H1 (cell line): Measurements from ENCODE around the gene DRAP1. TPM values are rescaled to one million over a fixed set of nuclear protein-coding genes. Genes with fewer than 3 reads are reported as not detected.

Experiments
- CTCF ChIA-PET: fragments of 300-600 bp; sonication (Branson Sonifier 250); formaldehyde crosslinking; loops from one replicate; lab custom pipeline; 2021; ENCODE audit not compliant: partially characterized antibody; lab: Charles Lee
- POLR2A ChIA-PET: fragments of 300-600 bp; sonication (Branson Sonifier 250); formaldehyde crosslinking; loops from one replicate; lab custom pipeline; 2021; ENCODE audit warnings: inconsistent platforms; ENCODE audit not compliant: partially characterized antibody; lab: Charles Lee
- DNase-seq, 2 experiments: peaks; one replicate each; pipeline versions ENCODE4 v3.0.0 to v3.0.0-alpha.2; 2010 to 2022; ENCODE audit warnings: low spot score in 2 of 2, low read depth in 1 of 2, mixed read lengths in 1 of 2
- FAIRE-seq: peaks from 2 replicates; lab custom pipeline; 2011; peaks lifted over from hg19 to GRCh38; lab: Jason Lieb, UNC
- H2AFZ ChIP-seq: 2 replicates; pipeline ENCODE4 v1.8.1; 2012; ENCODE audit warnings: low read length, inconsistent platforms
- H2AK5ac ChIP-seq: 2 replicates; pipeline ENCODE4 v1.6.1; 2013; ENCODE audit warnings: low read depth, low read length
- H2BK120ac ChIP-seq: replicated peaks from 2 replicates; pipeline ENCODE3; 2013; ENCODE audit warnings: low read depth, low read length, inconsistent platforms
- H2BK12ac ChIP-seq: 2 replicates; pipeline ENCODE4 v1.6.1; 2013; ENCODE audit warnings: low read depth, low read length
- H2BK15ac ChIP-seq: 2 replicates; pipeline ENCODE4 v1.6.1; 2013; ENCODE audit warnings: low read length
- H2BK20ac ChIP-seq: 2 replicates; pipeline ENCODE4 v1.6.1; 2013; ENCODE audit warnings: low read length
- H2BK5ac ChIP-seq: 2 replicates; pipeline ENCODE4 v1.6.1; 2013; ENCODE audit warnings: low read depth, low read length
- H3K14ac ChIP-seq: 2 replicates; pipeline ENCODE4 v1.6.1; 2013; ENCODE audit warnings: inconsistent platforms; ENCODE audit not compliant: insufficient read length
- H3K18ac ChIP-seq: 2 replicates; pipeline ENCODE4 v1.6.1; 2013; ENCODE audit warnings: low read length; ENCODE audit errors: extremely low read depth
- H3K23ac ChIP-seq: 2 replicates; pipeline ENCODE4 v1.6.1; 2013; ENCODE audit warnings: inconsistent platforms; ENCODE audit not compliant: insufficient read length
- H3K23me2 ChIP-seq: 2 replicates; pipeline ENCODE4 v1.6.1; 2013; ENCODE audit warnings: low read depth, low read length
- H3K27ac ChIP-seq: 2 replicates; pipeline ENCODE4 v1.6.1; 2011; ENCODE audit warnings: low read depth, low read length, inconsistent platforms
- H3K27me3 ChIP-seq, 4 experiments: replicated peaks in 1 of 4; 1 replicate in 1 of 4; 2 replicates in 3 of 4; pipeline versions ENCODE4 v1.6.1 to v1.8.1; 2011 to 2013; ENCODE audit warnings: low read length in 3 of 4, mild to moderate bottlenecking in 3 of 4, inconsistent platforms in 2 of 4, mixed read lengths in 2 of 4, moderate library complexity in 1 of 4; ENCODE audit not compliant: control insufficient read depth in 3 of 4, insufficient read depth in 3 of 4; ENCODE audit errors: extremely low read depth in 1 of 4
- H3K36me3 ChIP-seq, 4 experiments: 2 replicates each; pipeline versions ENCODE4 v1.6.1 to v1.8.1; 2011 to 2013; ENCODE audit warnings: mild to moderate bottlenecking in 4 of 4, low read length in 3 of 4, moderate library complexity in 2 of 4, control low read depth in 1 of 4, inconsistent platforms in 1 of 4; ENCODE audit not compliant: insufficient read depth in 4 of 4, control insufficient read depth in 2 of 4
- H3K4ac ChIP-seq: replicated peaks from 2 replicates; pipeline ENCODE3; 2013; ENCODE audit warnings: low read length, low read depth, mixed read lengths, inconsistent platforms; ENCODE audit not compliant: insufficient read length
- H3K4me1 ChIP-seq, 4 experiments: replicated peaks in 1 of 4; 1 replicate in 1 of 4; 2 replicates in 3 of 4; pipeline versions ENCODE4 v1.6.1 to v1.8.1; 2011 to 2013; ENCODE audit warnings: low read length in 3 of 4, inconsistent platforms in 2 of 4, mixed read lengths in 1 of 4; ENCODE audit not compliant: insufficient read depth in 4 of 4, control insufficient read depth in 3 of 4
- H3K4me2 ChIP-seq, 2 experiments: 2 replicates each; pipeline versions ENCODE4 v1.6.1 to v1.8.1; 2011 to 2013; ENCODE audit warnings: low read depth in 2 of 2, low read length in 2 of 2, control low read depth in 1 of 2, inconsistent platforms in 1 of 2, mild to moderate bottlenecking in 1 of 2; ENCODE audit not compliant: insufficient read depth in 1 of 2
- H3K4me3 ChIP-seq, 4 experiments: fragments of 200-600, 300-600 bp in 1 of 4; sonication (generic), shearing (Covaris generic), sonication (Bioruptor Twin) in 1 of 4; 2 replicates each; pipeline versions ENCODE4 v1.5.1 to v1.8.1; 2011 to 2016; ENCODE audit warnings: low read length in 4 of 4, low read depth in 3 of 4, control low read depth in 2 of 4, inconsistent platforms in 2 of 4, mild to moderate bottlenecking in 2 of 4, mixed read lengths in 1 of 4, moderate library complexity in 1 of 4; ENCODE audit not compliant: insufficient read depth in 2 of 4; ENCODE audit errors: extremely low read depth in 1 of 4
- H3K56ac ChIP-seq: replicated peaks from 2 replicates; pipeline ENCODE3; 2013; ENCODE audit warnings: low read depth, mild to moderate bottlenecking, mixed read lengths, low read length, inconsistent platforms; ENCODE audit not compliant: insufficient read length
- H3K79me1 ChIP-seq: 2 replicates; pipeline ENCODE4 v1.6.1; 2013; ENCODE audit warnings: low read depth, low read length, control low read depth
- H3K79me2 ChIP-seq, 2 experiments: 2 replicates each; pipeline versions ENCODE4 v1.6.1 to v1.8.1; 2012 to 2013; ENCODE audit warnings: low read length in 2 of 2, mild to moderate bottlenecking in 2 of 2, inconsistent platforms in 1 of 2; ENCODE audit not compliant: insufficient read depth in 2 of 2, control insufficient read depth in 1 of 2
- H3K9ac ChIP-seq, 4 experiments: replicated peaks in 1 of 4; 1 replicate in 1 of 4; 2 replicates in 3 of 4; pipeline versions ENCODE4 v1.6.1 to v1.8.1; 2011 to 2013; ENCODE audit warnings: low read depth in 3 of 4, low read length in 3 of 4, control low read depth in 2 of 4, mild to moderate bottlenecking in 2 of 4, moderate library complexity in 2 of 4, inconsistent platforms in 1 of 4; ENCODE audit errors: extremely low read depth in 1 of 4
- H3K9me3 ChIP-seq, 2 experiments: 2 replicates each; pipeline versions ENCODE4 v1.6.1 to v1.8.1; 2012 to 2013; ENCODE audit warnings: mild to moderate bottlenecking in 2 of 2, moderate library complexity in 2 of 2, control low read depth in 1 of 2, inconsistent platforms in 1 of 2, low read depth in 1 of 2, low read length in 1 of 2, mixed read lengths in 1 of 2; ENCODE audit not compliant: insufficient read depth in 2 of 2
- H4K20me1 ChIP-seq, 2 experiments: replicated peaks in 1 of 2; 2 replicates each; pipeline versions ENCODE3 to v1.8.1; 2011 to 2013; ENCODE audit warnings: inconsistent platforms in 2 of 2, low read length in 2 of 2, mild to moderate bottlenecking in 1 of 2; ENCODE audit not compliant: insufficient read depth in 2 of 2, control insufficient read depth in 1 of 2
- H4K5ac ChIP-seq: 2 replicates; pipeline ENCODE4 v1.6.1; 2013; ENCODE audit warnings: low read length, low read depth, mixed read lengths, inconsistent platforms; ENCODE audit not compliant: insufficient read length
- H4K8ac ChIP-seq: 2 replicates; pipeline ENCODE4 v1.8.0; 2013; ENCODE audit warnings: mild to moderate bottlenecking, moderate library complexity, low read length, inconsistent platforms; ENCODE audit not compliant: insufficient read depth; ENCODE audit errors: extremely low read depth
- H4K91ac ChIP-seq: replicated peaks from 2 replicates; pipeline ENCODE3; 2013; ENCODE audit warnings: low read length, mixed read lengths, inconsistent platforms; ENCODE audit not compliant: insufficient read length
- GABPA ChIP-seq: IDR thresholded peaks from 2 replicates; pipeline ENCODE4 v1.6.1; 2011; ENCODE audit warnings: mild to moderate bottlenecking, low read length, moderate library complexity, borderline replicate concordance; ENCODE audit not compliant: insufficient read depth
- SIX5 ChIP-seq: IDR thresholded peaks from 2 replicates; pipeline ENCODE4 v1.6.1; 2011; ENCODE audit warnings: mild to moderate bottlenecking, low read depth, low read length
- SP2 ChIP-seq: IDR thresholded peaks from 2 replicates; pipeline ENCODE4 v1.6.1; 2012; ENCODE audit warnings: mild to moderate bottlenecking, low read length, inconsistent platforms
- SUZ12 ChIP-seq: fragments of 200-600 bp; sonication (generic); IDR thresholded peaks from 2 replicates; pipeline ENCODE4 v1.6.1; 2012; ENCODE audit warnings: mild to moderate bottlenecking, inconsistent platforms, low read length, moderate library complexity, mixed read lengths
- TCF12 ChIP-seq: IDR thresholded peaks from 2 replicates; pipeline ENCODE4 v1.6.1; 2011; ENCODE audit warnings: low read depth, mild to moderate bottlenecking, low read length
- WGBS, 2 experiments: shearing (Covaris generic) in 1 of 2; methylation state at CpG; one replicate each; pipeline versions ENCODE4 v1.1.6 to v1.1.7; 2013 to 2015; ENCODE audit warnings: low lambda C conversion rate in 2 of 2, mixed read lengths in 2 of 2, inconsistent platforms in 1 of 2, low coverage in 1 of 2, missing lambda C conversion rate in 1 of 2; ENCODE audit not compliant: insufficient replicate concordance in 2 of 2, insufficient coverage in 1 of 2, insufficient read length in 1 of 2; ENCODE audit errors: extremely low coverage in 1 of 2, missing lambda C conversion rate in 1 of 2; 5-methylcytosine and 5-hydroxymethylcytosine counted together
- polyA plus RNA-seq, 7 experiments: library from polyadenylated mRNA; depleted of rRNA in 3 of 7; stranded (reverse) in 5 of 7; unstranded in 2 of 7; fragments of >200 nt in 5 of 7; fragments of 200-250 nt in 2 of 7; gene quantifications; 1 replicate in 5 of 7; 2 replicates in 1 of 7; 4 replicates in 1 of 7; pipeline versions ENCODE4 v1.2.1 to v1.2.3, GENCODE V29; 2011 to 2013; ENCODE audit warnings: missing spikeins in 2 of 7, mixed read lengths in 2 of 7
- total RNA-seq: library from RNA; stranded (reverse); fragmentation: NEBNext Ultra II Directional; extraction: Animal tissue kit (Norgen Biotek cat#: 25700); gene quantifications from 2 replicates; pipeline ENCODE4 v1.2.1, GENCODE V29; 2021
- TF ChIP-seq, protein P1 (sequence below): IDR thresholded peaks from 2 replicates; pipeline ENCODE4 v1.6.1; 2012; ENCODE audit warnings: inconsistent platforms
- TF ChIP-seq, protein P2 (sequence below): IDR thresholded peaks from 2 replicates; pipeline ENCODE4 v1.6.1; 2011; ENCODE audit warnings: low read length, improper control_type of control experiment
- TF ChIP-seq, protein P3 (sequence below), 3 experiments: IDR thresholded peaks; 1 replicate in 2 of 3; 2 replicates in 1 of 3; pipeline versions ENCODE4 v1.5.1 to v1.6.1; 2011; ENCODE audit warnings: low read length in 3 of 3, mild to moderate bottlenecking in 3 of 3, inconsistent platforms in 2 of 3, low read depth in 1 of 3, moderate library complexity in 1 of 3; ENCODE audit not compliant: insufficient read depth in 1 of 3; ENCODE audit errors: control extremely low read depth in 1 of 3

Gene DRAP1
- total and polyA plus RNA-seq, 2 of the 8 experiments (the other 6 are each of a cell fraction or from before 2014, with no cell fraction given): 62.5 to 98.7 TPM

DNA sequence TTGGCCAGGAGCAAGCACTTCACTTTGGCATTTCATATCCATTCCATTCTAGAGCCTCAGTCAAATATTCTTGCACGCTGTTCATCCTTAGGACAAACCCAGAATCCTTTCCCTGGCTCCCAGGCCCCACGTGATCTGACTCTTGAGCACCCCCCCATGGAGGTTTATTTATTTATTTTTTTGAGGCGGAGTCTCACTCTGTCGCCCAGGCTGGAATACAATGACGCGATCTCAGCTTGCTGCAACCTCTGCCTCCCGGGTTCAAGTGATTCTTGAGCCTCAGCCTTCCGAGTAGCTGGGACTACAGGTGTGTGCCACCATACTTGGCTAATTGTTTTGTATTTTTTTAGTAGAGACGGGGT is 13.3 kb downstream of the DRAP1 start:
- no peaks in the 10 kb centered on the region for H4K20me1 ChIP-seq
- no peak overlapping the region for H2AK5ac ChIP-seq
- no peak overlapping the region for H3K14ac ChIP-seq
- no peak overlapping the region for H3K4me3 ChIP-seq
- POLR2A ChIA-PET: interaction anchor here (0.8 to 2.7 kb wide), 13 partner anchors 9 to 73 kb away, joined by 3 to 12 read pairs (median 6); partner anchors contain the start of genes C11orf68, CCDC85B, CFL1 and FIBP
- no peaks in the 10 kb centered on the region for H3K36me3 ChIP-seq
- no peak overlapping the region for H3K9ac ChIP-seq
- no peaks in the 10 kb centered on the region for H3K27me3 ChIP-seq
- H3K79me2 ChIP-seq: no peaks in the 10 kb centered on the region
- no peak overlapping the region for H2BK120ac ChIP-seq
- peaks cover 2 to 8% (median 4%) of the 10 kb centered on the region in 4 experiments; a peak in 5 of 7 replicates for H3K4me1 ChIP-seq
- no peak overlapping the region for H3K56ac ChIP-seq
- no peak overlapping the region for H2BK15ac ChIP-seq
- no peak for FAIRE-seq
- no peak overlapping the region for H3K27ac ChIP-seq
- no peak overlapping the region for H3K4ac ChIP-seq
- 54% methylated on average over 9 of the region's 9 CpGs; no CpG with 5 or more reads in 1 of the 2 experiments for WGBS, 2 experiments
- H3K18ac ChIP-seq: no peak overlapping the region
- no peak overlapping the region; the same call in 1 of the 2 replicates for H2BK5ac ChIP-seq
- CTCF ChIA-PET: interaction anchor here (0.7 to 2.9 kb wide), 26 partner anchors 8 to 112 kb away, joined by 3 to 19 read pairs (median 6); partner anchors contain the start of genes CCDC85B and FIBP
- no peak overlapping the region for H2BK12ac ChIP-seq
- no peak overlapping the region for H4K5ac ChIP-seq
- H4K91ac ChIP-seq: no peak overlapping the region
- no peak overlapping the region; the same call in 1 of the 2 replicates for H2AFZ ChIP-seq
- no peak overlapping the region for H3K23ac ChIP-seq
- no peak overlapping the region for H2BK20ac ChIP-seq
- H3K4me2 ChIP-seq: peak overlapping the region in 1 of 2 experiments; percentile 25; a peak in 1 of 4 replicates
- no peaks in the 10 kb centered on the region for H3K79me1 ChIP-seq
- H3K9me3 ChIP-seq: no peaks in the 10 kb centered on the region
- peak in 1 of 2 experiments; percentile 60 for DNase-seq
- H4K8ac ChIP-seq: no peak overlapping the region
- no peaks in the 10 kb centered on the region for H3K23me2 ChIP-seq
- no peak for TF ChIP-seq SP2
- TF ChIP-seq, protein P1, sequence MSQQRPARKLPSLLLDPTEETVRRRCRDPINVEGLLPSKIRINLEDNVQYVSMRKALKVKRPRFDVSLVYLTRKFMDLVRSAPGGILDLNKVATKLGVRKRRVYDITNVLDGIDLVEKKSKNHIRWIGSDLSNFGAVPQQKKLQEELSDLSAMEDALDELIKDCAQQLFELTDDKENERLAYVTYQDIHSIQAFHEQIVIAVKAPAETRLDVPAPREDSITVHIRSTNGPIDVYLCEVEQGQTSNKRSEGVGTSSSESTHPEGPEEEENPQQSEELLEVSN: no peak
- TF ChIP-seq, protein P2, sequence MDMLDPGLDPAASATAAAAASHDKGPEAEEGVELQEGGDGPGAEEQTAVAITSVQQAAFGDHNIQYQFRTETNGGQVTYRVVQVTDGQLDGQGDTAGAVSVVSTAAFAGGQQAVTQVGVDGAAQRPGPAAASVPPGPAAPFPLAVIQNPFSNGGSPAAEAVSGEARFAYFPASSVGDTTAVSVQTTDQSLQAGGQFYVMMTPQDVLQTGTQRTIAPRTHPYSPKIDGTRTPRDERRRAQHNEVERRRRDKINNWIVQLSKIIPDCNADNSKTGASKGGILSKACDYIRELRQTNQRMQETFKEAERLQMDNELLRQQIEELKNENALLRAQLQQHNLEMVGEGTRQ: peak; percentile 81
- no peak for TF ChIP-seq SUZ12
- TF ChIP-seq, protein P3, sequence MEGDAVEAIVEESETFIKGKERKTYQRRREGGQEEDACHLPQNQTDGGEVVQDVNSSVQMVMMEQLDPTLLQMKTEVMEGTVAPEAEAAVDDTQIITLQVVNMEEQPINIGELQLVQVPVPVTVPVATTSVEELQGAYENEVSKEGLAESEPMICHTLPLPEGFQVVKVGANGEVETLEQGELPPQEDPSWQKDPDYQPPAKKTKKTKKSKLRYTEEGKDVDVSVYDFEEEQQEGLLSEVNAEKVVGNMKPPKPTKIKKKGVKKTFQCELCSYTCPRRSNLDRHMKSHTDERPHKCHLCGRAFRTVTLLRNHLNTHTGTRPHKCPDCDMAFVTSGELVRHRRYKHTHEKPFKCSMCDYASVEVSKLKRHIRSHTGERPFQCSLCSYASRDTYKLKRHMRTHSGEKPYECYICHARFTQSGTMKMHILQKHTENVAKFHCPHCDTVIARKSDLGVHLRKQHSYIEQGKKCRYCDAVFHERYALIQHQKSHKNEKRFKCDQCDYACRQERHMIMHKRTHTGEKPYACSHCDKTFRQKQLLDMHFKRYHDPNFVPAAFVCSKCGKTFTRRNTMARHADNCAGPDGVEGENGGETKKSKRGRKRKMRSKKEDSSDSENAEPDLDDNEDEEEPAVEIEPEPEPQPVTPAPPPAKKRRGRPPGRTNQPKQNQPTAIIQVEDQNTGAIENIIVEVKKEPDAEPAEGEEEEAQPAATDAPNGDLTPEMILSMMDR (IDR thresholded peaks at IDR 0.05; ENCODE audit: control extremely low read depth in 1 of 3, insufficient read depth in 1 of 3, low read depth in 1 of 3, low read length in 3 of 3): peak in 1 of 3 experiments; percentile 31; a peak in 1 of 4 replicates
- no peak for TF ChIP-seq GABPA
- no peak for TF ChIP-seq SIX5
- no peak for TF ChIP-seq TCF12
